ENCODE results near the gene UFD1.

DNA sequence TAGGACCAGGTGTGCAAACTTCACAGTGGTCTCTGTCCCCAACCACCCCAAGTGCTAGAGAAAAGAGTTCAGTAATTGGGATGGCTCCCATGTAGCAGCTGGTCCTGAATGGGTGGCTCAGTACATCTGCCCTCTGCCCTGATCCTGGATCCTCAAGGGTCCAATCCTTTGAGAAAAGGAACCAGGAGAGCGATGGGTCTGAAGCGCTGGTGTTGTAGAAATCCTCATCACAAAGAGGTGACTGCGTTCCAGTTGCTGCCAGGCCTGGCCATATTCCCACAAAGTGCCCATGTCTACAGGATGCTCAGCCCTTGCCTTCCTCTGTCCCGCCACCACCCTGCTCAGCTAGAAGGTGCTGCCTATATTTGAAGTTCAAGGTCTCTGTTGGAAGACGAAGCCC is 25.3 kb downstream of the UFD1 start:
- TF ChIP-seq FOXM1 (IDR thresholded peaks at IDR 0.05; ENCODE audit: borderline replicate concordance, low read depth) (no peak), MAX (IDR thresholded peaks at IDR 0.05) (no peak), RAD21 (IDR thresholded peaks at IDR 0.05; ENCODE audit: low read depth) (no peak), YY1 (IDR thresholded peaks at IDR 0.05; ENCODE audit: low read depth) (no peak), TAF1 (IDR thresholded peaks at IDR 0.05; ENCODE audit: low read depth) (no peak), EP300 (IDR thresholded peaks at IDR 0.05; ENCODE audit: borderline replicate concordance) (no peak), CEBPB (IDR thresholded peaks at IDR 0.05) (no peak), TEAD4 (IDR thresholded peaks at IDR 0.05) (no peak), EGR1 (IDR thresholded peaks at IDR 0.05) (no peak), CREB1 (IDR thresholded peaks at IDR 0.05; ENCODE audit: low read depth) (no peak), ZBTB7A (IDR thresholded peaks at IDR 0.05; ENCODE audit: low read depth) (no peak), TCF12 (IDR thresholded peaks at IDR 0.05; ENCODE audit: low read depth) (no peak)
- TF ChIP-seq, protein P1, sequence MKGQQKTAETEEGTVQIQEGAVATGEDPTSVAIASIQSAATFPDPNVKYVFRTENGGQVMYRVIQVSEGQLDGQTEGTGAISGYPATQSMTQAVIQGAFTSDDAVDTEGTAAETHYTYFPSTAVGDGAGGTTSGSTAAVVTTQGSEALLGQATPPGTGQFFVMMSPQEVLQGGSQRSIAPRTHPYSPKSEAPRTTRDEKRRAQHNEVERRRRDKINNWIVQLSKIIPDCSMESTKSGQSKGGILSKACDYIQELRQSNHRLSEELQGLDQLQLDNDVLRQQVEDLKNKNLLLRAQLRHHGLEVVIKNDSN (IDR thresholded peaks at IDR 0.05) = no peak
- TF ChIP-seq, protein P2, sequence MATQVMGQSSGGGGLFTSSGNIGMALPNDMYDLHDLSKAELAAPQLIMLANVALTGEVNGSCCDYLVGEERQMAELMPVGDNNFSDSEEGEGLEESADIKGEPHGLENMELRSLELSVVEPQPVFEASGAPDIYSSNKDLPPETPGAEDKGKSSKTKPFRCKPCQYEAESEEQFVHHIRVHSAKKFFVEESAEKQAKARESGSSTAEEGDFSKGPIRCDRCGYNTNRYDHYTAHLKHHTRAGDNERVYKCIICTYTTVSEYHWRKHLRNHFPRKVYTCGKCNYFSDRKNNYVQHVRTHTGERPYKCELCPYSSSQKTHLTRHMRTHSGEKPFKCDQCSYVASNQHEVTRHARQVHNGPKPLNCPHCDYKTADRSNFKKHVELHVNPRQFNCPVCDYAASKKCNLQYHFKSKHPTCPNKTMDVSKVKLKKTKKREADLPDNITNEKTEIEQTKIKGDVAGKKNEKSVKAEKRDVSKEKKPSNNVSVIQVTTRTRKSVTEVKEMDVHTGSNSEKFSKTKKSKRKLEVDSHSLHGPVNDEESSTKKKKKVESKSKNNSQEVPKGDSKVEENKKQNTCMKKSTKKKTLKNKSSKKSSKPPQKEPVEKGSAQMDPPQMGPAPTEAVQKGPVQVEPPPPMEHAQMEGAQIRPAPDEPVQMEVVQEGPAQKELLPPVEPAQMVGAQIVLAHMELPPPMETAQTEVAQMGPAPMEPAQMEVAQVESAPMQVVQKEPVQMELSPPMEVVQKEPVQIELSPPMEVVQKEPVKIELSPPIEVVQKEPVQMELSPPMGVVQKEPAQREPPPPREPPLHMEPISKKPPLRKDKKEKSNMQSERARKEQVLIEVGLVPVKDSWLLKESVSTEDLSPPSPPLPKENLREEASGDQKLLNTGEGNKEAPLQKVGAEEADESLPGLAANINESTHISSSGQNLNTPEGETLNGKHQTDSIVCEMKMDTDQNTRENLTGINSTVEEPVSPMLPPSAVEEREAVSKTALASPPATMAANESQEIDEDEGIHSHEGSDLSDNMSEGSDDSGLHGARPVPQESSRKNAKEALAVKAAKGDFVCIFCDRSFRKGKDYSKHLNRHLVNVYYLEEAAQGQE (IDR thresholded peaks at IDR 0.05; ENCODE audit: low read depth) = no peak
